GM18861 (cell line): Measurements from ENCODE around the gene TUBGCP2.

Experiments
- ATAC-seq: cut with Tn5 transposase; IDR thresholded peaks from one replicate; pipeline ENCODE4 v1.9.1; 2021; ENCODE audit not compliant: unreplicated experiment

Gene TUBGCP2

GRCh38 chr10:133308421-133309099, at the start of gene TUBGCP2, which contains the start of gene ZNF511:
Gene TUBGCP2, minus strand, starts transcription at chr10:133308872. Its CDS starts 5,931 bp downstream, at chr10:133302941.
Gene ZNF511, plus strand, starts transcription at chr10:133308914. Its CDS starts 30 bp downstream, at chr10:133308944.
- ATAC-seq: peak; percentile 68

GRCh38 chr10:133357285-133358161, 48.9 kb upstream of the TUBGCP2 start, which contains the start of gene FUOM:
Gene FUOM, minus strand, starts transcription at chr10:133358019. Its CDS starts 12 bp downstream, at chr10:133358007.
- ATAC-seq: peak; percentile 61

- ATAC-seq: no peak
These were observed 48.0 kb upstream of the TUBGCP2 start for GRCh38 chr10:133356549-133357284.

GRCh38 chr10:133355991-133356390, 47.3 kb upstream of the TUBGCP2 start:
- ATAC-seq: no peak

GRCh38 chr10:133355266-133355665, 46.6 kb upstream of the TUBGCP2 start:
- ATAC-seq: no peak

- ATAC-seq: no peak
These were observed 46.1 kb upstream of the TUBGCP2 start for GRCh38 chr10:133354672-133355240.

GRCh38 chr10:133353988-133354605, 45.4 kb upstream of the TUBGCP2 start:
- ATAC-seq: no peak

GRCh38 chr10:133353202-133353959, 44.7 kb upstream of the TUBGCP2 start:
- no peak for ATAC-seq

- ATAC-seq: no peak
These were observed 43.0 kb upstream of the TUBGCP2 start for GRCh38 chr10:133351408-133352318.

- no peak for ATAC-seq
These were observed 42.3 kb upstream of the TUBGCP2 start for GRCh38 chr10:133350950-133351329.

- no peak for ATAC-seq
These were observed 41.7 kb upstream of the TUBGCP2 start for GRCh38 chr10:133350283-133350949.

GRCh38 chr10:133349577-133350011, 40.9 kb upstream of the TUBGCP2 start:
- ATAC-seq: no peak

GRCh38 chr10:133349160-133349568, 40.5 kb upstream of the TUBGCP2 start:
- no peak for ATAC-seq

- ATAC-seq: no peak
These were observed 39.2 kb upstream of the TUBGCP2 start for GRCh38 chr10:133347710-133348517.

GRCh38 chr10:133346413-133346812, 37.7 kb upstream of the TUBGCP2 start:
- ATAC-seq: no peak

- ATAC-seq: no peak
These were observed 35.6 kb upstream of the TUBGCP2 start for GRCh38 chr10:133344236-133344635.

GRCh38 chr10:133343558-133343957, 34.9 kb upstream of the TUBGCP2 start:
- ATAC-seq: no peak
